CMK (cell line): ENCODE measurements around the gene RBM8A.

Source experiments
- DNase-seq: peaks from one replicate; pipeline ENCODE4 v3.0.0-alpha.2; 2010; ENCODE audit warnings: low read depth

RBM8A gene

GRCh38 chr1:145927063-145927886 is at the start of gene RBM8A:
RBM8A (minus strand) TSS chr1:145927484; CDS start chr1:145927426, 58 bp downstream.
- peak; percentile 97 for DNase-seq

GRCh38 chr1:145977016-145977415 is 49.7 kb upstream of the RBM8A start:
- no peak for DNase-seq

- DNase-seq: no peak
Observed at GRCh38 chr1:145975216-145975615, 47.9 kb upstream of the RBM8A start.

GRCh38 chr1:145974721-145975120 is 47.4 kb upstream of the RBM8A start:
- DNase-seq: no peak

GRCh38 chr1:145972580-145972979 is 45.3 kb upstream of the RBM8A start:
- no peak for DNase-seq

- DNase-seq: no peak
Observed at GRCh38 chr1:145967288-145967687, 40.0 kb upstream of the RBM8A start.

GRCh38 chr1:145965119-145965744 is 37.9 kb upstream of the RBM8A start:
- DNase-seq: no peak

- peak; percentile 94 for DNase-seq
Observed at GRCh38 chr1:145964328-145965118, 37.2 kb upstream of the RBM8A start, which contains the start of the genes ANKRD34A and POLR3GL. ANKRD34A (minus strand) TSS chr1:145964575; CDS start chr1:145961759, 2,816 bp downstream. POLR3GL (plus strand) TSS chr1:145964690; CDS start chr1:145974866, 10,176 bp downstream.

GRCh38 chr1:145963265-145964019 is 36.2 kb upstream of the RBM8A start:
- no peak for DNase-seq

- DNase-seq: no peak
Observed at GRCh38 chr1:145962157-145963102, 35.1 kb upstream of the RBM8A start.

- DNase-seq: no peak
Observed at GRCh38 chr1:145961425-145962156, 34.3 kb upstream of the RBM8A start.

GRCh38 chr1:145961109-145961424 is 33.8 kb upstream of the RBM8A start:
- DNase-seq: no peak

GRCh38 chr1:145960468-145961108 is 33.3 kb upstream of the RBM8A start:
- DNase-seq: peak; percentile 60

- no peak for DNase-seq
Observed at GRCh38 chr1:145959957-145960467, 32.7 kb upstream of the RBM8A start.

GRCh38 chr1:145959333-145959732 is 32.0 kb upstream of the RBM8A start:
- no peak for DNase-seq

GRCh38 chr1:145958734-145959133 is 31.4 kb upstream of the RBM8A start:
- no peak for DNase-seq

GRCh38 chr1:145957443-145958319 is 30.4 kb upstream of the RBM8A start, which contains the start of gene LIX1L:
LIX1L (minus strand) TSS chr1:145958017; CDS start chr1:145957927, 90 bp downstream.
- peak; percentile 78 for DNase-seq
